ENCODE data around the gene STRBP.
A peak's percentile ranks its signal among the peaks of the same experiment; 100 is the strongest.
"Not testable (repeated sequence)": the region's sequence is repeated elsewhere in the genome, so short reads cannot be mapped to it uniquely, and the experiment has no call there.

The STRBP gene

GRCh38 chr9:123191260-123191659, 77.1 kb downstream of the STRBP start:
- DNase-seq (ENCODE audit: low spot score), result no peak

- DNase-seq (ENCODE audit: low spot score), result no peak
These were observed 81.3 kb downstream of the STRBP start for GRCh38 chr9:123187131-123187530.

- not testable (repeated sequence) for DNase-seq (ENCODE audit: low spot score)
These were observed 82.4 kb downstream of the STRBP start for GRCh38 chr9:123186029-123186428.

- DNase-seq (ENCODE audit: low spot score), result no peak
These were observed 91.4 kb downstream of the STRBP start for GRCh38 chr9:123176949-123177348.

- peak; percentile 27 for DNase-seq (ENCODE audit: low spot score)
These were observed 92.3 kb downstream of the STRBP start for GRCh38 chr9:123175854-123176629.

GRCh38 chr9:123174887-123175518, 93.4 kb downstream of the STRBP start:
- no peak for DNase-seq (ENCODE audit: low spot score)

GRCh38 chr9:123174079-123174478, 94.3 kb downstream of the STRBP start:
- no peak for DNase-seq (ENCODE audit: low spot score)

GRCh38 chr9:123169926-123170325, 98.5 kb downstream of the STRBP start:
- no peak for DNase-seq (ENCODE audit: low spot score)

- DNase-seq (ENCODE audit: low spot score), result no peak
These were observed 99.8 kb downstream of the STRBP start for GRCh38 chr9:123168586-123168985.

- DNase-seq (ENCODE audit: low spot score), result no peak
These were observed 100.9 kb downstream of the STRBP start for GRCh38 chr9:123167474-123167873.

- no peak for DNase-seq (ENCODE audit: low spot score)
These were observed 102.6 kb downstream of the STRBP start for GRCh38 chr9:123165813-123166212.

GRCh38 chr9:123164285-123164684, 104.1 kb downstream of the STRBP start:
- no peak for DNase-seq (ENCODE audit: low spot score)

GRCh38 chr9:123162791-123163345, 105.5 kb downstream of the STRBP start:
- no peak for DNase-seq (ENCODE audit: low spot score)

- DNase-seq (ENCODE audit: low spot score), result no peak
These were observed 106.0 kb downstream of the STRBP start for GRCh38 chr9:123162360-123162759.

GRCh38 chr9:123157221-123157620, 111.2 kb downstream of the STRBP start:
- DNase-seq (ENCODE audit: low spot score), result no peak

GRCh38 chr9:123150708-123151503, 117.5 kb downstream of the STRBP start:
- peak; percentile 10 for DNase-seq (ENCODE audit: low spot score)

GRCh38 chr9:123149067-123149466, 119.3 kb downstream of the STRBP start:
- DNase-seq (ENCODE audit: low spot score), result no peak

GRCh38 chr9:123138163-123138562, 130.2 kb downstream of the STRBP start:
- no peak for DNase-seq (ENCODE audit: low spot score)

GRCh38 chr9:123135430-123135829, 133.0 kb downstream of the STRBP start:
- DNase-seq (ENCODE audit: low spot score), result no peak

- DNase-seq (ENCODE audit: low spot score), result no peak
These were observed 135.7 kb downstream of the STRBP start for GRCh38 chr9:123132696-123133095.

GRCh38 chr9:123131993-123132392, 136.4 kb downstream of the STRBP start:
- no peak for DNase-seq (ENCODE audit: low spot score)

GRCh38 chr9:123131258-123131657, 137.1 kb downstream of the STRBP start:
- peak; percentile 72 for DNase-seq (ENCODE audit: low spot score)

GRCh38 chr9:123129423-123129822, 139.0 kb downstream of the STRBP start:
- DNase-seq (ENCODE audit: low spot score), result no peak
